Measurements from ENCODE around the gene TMEM256.

The TMEM256 gene

DNA sequence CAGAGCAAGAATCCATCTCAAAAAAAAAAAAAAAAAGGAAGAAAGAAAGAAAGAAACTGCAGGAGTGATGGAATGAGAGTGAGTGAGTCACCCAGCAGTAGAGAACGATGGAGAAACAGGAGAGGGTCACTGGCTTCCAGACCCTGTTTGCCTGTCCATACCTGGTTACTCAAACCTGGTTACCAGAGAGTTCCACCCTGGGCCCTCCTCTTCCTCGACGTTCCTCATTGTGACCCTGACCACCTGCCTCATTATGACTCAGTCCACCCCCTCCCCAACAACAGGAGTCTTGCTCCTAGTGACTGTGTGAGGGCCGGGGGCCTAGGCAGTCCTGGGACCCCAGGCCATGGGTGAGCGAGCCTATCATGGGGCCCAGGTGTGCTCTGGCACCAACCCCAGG lies 24.7 kb upstream of the TMEM256 start, which contains the start of gene SPEM3:
SPEM3 (plus strand) TSS at position 301 of the 400 bp plus-strand sequence; CDS start at position 347, 46 bp downstream.
- no peak for DNase-seq

DNA sequence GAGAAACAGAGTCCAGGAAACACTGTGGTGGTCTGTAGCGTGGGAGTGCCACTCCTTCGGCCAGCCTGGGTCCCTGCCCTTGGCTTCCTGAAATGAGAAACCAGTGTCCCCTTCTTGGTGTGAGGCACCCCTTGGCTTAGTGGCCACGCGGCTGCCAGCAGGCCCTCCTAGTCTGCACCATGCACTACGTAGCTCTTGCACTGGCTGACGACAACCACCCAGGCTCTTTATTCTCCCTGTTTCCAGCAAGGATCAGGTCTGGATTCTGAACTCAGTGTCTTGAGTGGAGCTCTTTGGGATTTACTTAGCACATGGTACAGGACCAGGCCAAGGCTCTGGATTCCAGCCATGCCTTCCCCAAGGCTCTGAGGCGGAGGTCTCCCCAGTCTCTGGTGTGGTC lies 23.7 kb upstream of the TMEM256 start:
- no peak for DNase-seq

DNA sequence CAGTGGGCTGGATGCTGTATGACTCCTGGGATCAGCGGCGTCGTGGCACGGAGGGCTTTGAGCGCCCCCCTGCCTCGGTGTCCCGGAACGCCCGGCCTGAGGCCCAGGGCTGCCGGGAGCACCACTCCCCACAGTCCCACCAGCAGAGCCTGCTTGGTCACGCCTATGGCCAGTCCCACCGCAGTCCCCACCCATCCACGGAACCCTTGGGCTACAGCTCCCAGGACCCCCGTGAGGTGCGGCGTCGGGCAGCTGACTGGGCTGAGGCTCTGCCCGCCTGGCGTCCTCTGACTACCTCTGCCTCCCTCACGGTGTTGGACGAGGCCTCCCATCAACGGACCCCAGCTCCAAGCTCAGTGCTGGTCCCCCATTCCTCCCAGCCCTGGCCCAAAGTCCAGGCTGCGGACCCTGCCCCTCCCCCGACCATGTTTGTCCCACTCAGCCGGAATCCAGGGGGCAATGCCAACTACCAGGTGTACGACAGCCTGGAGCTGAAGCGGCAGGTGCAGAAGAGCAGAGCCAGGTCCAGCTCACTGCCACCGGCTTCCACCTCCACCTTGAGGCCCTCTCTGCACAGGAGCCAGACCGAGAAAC lies 23.1 kb upstream of the TMEM256 start:
- DNase-seq = no peak

DNA sequence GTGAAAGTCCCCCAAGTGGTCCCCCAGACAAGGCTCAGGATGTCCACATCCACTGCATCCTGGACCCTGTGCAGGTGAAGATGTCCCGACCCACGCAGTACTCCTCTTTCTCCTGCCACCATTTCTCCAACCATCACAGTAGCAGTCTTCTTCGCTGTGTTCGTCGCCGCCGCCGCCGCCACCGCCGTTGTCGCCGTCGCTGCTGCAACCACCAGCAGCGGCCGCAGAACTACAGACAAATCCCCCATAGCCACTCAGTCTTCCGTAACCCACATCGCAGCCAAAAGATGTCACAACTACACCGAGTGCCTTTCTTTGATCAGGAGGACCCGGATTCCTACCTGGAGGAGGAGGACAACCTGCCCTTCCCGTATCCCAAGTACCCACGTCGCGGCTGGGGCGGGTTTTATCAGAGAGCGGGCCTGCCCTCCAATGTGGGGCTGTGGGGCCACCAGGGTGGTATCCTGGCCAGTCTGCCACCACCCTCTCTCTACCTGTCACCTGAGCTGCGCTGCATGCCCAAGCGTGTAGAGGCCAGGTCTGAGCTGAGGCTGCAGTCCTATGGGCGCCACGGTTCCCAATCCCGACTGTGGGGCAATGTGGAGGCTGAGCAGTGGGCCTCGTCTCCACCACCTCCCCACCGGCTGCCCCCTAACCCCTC lies 22.4 kb upstream of the TMEM256 start:
- no peak for DNase-seq

DNA sequence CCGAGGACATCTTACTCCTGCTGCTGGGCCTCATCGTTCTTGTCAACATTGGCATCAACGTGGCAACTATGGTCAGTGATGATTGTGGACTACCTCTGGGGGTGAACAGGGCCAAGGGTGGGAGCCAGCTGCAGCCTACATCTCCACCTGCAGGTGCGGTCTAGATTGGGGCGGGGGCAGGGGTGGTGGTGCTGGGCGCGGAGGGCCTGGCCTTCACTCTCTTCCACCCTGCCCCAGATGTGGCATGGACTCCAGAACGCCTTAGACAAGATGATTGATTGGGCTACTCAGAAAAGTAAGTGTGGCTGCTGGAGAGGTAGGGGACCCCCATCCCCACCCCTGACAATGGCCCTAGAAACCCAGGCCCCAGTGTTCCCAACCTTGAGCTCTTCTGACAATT lies 21.9 kb upstream of the TMEM256 start:
- no peak for DNase-seq

DNA sequence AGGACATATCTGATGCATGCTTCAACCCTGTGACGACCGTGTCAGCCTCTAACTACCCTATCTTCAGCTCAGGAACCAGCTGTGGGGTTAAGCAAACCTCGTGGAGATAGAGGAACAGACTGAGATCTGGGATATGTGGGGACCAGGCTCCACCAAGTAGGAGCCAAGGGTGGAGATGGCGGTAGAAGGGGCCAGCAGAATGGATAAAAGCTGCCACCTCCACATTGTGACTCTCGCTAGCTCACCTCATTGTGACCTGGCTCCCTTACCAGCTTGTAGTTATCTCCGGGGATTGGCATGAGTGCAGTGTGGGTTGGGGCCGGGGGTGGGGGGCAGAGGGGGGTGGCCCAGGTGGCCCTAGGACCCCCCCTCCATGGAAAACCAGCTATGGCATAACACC lies 21.4 kb upstream of the TMEM256 start, which contains the start of gene SPEM2:
SPEM2 (plus strand) TSS at position 301 of the 400 bp plus-strand sequence; CDS start at position 374, 73 bp downstream.
- no peak for DNase-seq

DNA sequence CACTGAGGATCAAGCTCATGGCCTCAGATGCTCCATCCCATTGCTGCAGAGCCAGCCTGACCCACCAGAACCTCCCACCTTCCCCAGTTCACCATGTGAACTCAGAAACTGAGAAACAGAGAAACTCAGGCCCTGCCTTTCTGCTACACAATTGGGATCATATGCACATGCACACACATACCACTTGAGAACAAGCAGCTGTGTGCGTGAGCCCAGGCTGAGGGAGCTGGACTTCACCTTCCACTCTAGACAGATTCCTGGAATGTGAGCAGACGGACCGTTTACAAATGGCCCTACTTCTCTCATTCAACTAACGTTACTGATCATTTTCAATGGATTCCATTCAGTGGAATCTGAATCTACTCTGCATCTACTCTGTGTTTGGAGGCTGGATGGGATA lies 19.8 kb upstream of the TMEM256 start:
- no peak for DNase-seq

DNA sequence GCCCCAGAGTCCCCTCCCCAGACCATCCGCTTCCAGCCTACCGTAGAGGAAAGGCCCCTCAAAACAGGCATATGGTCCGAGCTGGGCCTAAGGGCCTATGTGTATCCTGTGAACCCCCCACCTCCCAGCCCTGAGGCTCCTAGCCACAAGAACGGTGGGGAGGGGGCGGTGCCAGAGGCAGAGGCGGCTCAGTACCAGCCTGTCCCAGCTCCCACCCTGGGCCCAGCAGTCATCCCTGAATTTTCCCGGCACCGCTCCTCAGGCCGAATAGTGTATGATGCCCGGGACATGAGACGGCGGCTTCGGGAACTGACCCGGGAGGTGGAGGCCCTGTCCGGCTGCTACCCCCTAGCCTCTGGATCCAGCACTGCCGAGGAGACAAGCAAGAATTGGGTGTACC lies 17.3 kb upstream of the TMEM256 start:
- no peak for DNase-seq

DNA sequence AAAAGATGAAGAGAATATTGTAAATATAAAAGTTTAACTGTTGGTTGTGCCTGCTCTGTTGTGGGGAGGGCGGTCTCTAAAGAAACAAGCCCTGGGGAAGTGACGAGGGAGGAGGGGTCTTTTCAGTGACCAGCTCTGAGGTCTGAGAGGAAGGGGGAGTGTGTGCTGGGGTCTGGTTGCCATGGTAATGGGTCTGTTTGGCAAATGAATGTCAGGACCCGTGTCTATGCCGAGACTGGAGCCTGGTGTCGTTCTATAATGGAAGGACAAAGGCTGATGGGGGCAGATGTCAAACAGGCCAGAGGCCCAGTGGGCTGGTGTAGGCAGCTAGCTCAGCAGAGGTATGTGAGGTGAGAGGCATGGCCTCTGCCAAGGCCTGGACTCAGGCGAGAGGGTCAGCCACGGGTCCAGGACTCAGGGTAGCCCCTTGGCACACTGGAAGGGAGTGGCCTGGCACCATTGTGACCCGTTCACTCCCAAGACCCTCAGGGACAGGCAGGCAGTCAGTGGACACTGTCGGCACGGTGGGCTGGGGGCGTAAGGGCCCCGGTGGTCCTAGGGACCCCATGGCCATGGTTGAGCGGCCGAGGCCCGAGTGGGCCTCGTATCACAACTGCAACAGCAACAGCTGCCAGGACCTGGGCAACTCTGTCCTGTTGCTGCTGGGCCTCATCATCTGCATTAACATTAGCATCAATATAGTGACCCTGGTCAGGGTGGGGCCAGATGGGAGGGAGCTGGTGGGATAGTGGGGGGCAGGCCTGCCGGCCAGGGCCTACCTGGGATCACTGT lies 16.1 kb upstream of the TMEM256 start, which contains the start of gene SPEM1:
SPEM1 (plus strand) TSS at position 506 of the 792 bp plus-strand sequence; CDS start at position 567, 61 bp downstream.
- DNase-seq = no peak

DNA sequence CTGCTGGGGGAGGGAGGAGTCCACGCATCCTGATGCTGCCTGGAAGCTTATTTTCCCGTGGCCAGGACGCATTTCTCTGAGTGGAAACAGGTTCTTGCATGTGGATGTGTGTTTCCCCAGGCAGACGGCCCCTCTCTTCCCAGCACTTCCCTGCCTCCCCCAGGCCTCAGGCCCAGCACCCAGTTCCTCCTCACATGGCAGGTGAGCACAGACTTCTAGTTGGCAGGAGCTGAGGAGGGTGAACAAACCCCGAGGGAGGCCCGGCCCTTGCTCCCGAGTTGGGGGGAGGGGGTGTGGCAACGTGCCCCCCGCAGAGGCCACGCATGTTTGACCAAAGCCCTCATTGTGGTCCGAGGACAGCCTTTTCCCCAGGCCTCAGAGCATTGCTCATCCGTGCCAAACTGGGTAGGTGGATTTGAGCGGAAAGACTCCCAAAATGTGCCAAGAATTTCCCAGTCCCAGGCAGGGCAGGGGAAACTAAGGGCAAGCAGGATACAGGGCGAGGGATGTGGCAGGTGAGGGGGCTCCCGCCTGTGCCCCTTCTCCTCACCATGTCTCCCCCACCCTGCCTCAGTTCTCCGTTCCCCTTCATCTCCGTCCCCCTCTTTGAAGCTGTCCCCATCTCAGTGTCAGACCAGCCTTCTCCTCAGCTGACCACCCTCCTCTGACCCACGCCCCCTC lies 14.7 kb upstream of the TMEM256 start:
- no peak for DNase-seq

DNA sequence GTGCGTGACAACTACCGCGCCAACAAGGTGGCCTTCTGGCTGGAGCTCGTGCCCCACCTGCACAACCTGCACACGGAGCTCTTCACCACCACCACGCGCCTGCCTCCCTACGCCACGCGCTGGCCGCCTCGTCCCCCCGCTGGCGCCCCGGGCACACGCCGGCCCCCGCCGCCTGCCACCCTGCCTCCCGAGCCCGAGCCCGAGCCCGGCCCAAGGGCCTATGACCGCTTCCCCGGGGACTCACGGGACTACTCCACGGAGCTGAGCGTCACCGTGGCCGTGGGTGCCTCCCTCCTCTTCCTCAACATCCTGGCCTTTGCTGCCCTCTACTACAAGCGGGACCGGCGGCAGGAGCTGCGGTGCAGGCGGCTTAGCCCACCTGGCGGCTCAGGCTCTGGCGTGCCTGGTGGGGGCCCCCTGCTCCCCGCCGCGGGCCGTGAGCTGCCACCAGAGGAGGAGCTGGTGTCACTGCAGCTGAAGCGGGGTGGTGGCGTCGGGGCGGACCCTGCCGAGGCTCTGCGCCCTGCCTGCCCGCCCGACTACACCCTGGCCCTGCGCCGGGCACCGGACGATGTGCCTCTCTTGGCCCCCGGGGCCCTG lies 13.3 kb upstream of the TMEM256 start:
- no peak for DNase-seq

DNA sequence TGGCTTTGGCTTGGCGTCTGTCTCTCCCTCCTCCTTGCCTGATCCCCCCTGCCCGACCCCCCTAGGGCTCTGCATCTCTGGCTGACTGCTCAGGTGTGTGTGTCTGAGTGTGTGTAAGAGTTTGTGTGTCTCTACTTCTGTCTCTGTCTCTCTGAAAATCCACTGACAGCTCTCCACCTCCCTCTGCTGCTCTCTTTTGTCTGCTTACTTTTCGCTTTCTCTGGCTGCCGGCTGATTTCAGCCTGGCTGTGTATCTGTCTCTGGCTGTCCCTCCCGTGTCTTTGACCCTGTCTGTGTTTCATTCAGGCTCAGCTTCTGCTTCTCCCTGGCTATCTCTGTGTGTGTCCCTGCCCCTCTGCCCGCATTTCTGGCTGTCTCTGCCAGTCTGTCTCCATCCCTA lies 12.4 kb upstream of the TMEM256 start:
- no peak for DNase-seq

DNA sequence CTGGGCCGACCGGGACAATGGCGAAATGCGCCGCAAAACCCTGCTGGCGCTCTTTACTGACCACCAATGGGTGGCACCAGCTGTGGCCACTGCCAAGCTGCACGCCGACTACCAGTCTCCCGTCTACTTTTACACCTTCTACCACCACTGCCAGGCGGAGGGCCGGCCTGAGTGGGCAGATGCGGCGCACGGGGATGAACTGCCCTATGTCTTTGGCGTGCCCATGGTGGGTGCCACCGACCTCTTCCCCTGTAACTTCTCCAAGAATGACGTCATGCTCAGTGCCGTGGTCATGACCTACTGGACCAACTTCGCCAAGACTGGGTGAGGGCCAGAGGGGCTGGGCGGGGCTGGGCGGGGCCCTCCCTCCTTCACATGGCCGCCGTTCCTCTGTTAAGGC lies 11.9 kb upstream of the TMEM256 start:
- DNase-seq = no peak

DNA sequence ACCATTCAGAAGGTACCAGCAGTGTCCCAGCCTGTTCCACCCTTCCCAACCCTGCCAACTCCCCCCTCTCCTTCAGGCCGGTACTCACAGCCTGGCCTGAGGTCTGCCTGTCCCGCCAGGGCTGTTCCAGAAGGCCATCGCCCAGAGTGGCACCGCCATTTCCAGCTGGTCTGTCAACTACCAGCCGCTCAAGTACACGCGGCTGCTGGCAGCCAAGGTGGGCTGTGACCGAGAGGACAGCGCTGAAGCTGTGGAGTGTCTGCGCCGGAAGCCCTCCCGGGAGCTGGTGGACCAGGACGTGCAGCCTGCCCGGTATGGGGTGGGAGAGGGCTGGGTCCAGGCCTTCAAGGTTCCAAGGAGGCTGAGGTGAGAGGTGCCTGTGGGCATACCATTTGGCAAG lies 10.9 kb upstream of the TMEM256 start:
- DNase-seq = no peak

DNA sequence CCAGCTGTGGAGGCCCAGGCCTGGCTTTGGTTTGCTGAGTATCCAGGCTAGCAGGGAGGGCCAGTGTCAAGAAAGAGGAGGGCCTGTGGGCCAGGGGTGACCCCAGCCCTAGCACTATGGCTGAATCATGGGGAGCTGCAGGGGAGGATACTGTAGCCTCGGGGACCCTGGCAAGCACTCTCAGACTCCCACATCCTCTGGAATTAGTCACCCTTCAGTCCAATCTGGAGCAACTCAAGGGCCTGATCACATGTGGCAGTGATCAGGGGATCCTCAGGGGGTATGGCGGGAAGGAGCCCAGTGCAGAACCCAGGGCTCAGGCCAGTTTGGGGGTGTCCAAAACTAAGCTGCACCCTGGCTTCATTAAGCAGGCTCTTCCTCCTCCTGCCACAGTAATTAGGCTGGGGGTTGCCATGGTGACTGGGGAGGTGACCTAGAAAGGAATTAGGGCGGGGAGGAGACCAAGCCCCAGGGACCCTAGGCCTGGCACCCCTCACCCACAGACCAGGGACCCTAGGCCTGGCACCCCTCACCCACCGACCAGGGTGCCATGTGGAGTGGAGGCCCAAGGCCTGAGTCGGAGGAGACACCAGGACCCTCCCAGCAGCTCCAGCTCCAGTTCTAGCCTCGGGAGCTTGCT lies 9.6 kb upstream of the TMEM256 start:
- no peak for DNase-seq

DNA sequence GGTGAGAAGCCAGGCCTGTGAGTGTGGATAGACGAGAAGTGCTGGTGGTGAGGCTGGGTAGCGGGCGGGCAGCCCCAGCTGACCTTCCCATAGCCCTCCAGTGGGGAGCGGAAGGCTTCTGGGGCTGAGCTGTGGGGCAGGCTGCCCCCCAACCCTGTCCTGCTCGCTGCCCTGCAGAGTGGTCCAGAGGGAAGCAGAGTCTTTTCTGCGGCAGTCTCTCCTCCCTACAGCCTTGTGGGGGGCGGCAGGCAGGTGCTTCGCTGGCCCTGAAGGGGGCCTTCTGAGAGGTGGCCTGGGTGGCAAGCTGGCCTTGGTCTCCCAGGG lies 7.5 kb upstream of the TMEM256 start:
- no peak for DNase-seq

DNA sequence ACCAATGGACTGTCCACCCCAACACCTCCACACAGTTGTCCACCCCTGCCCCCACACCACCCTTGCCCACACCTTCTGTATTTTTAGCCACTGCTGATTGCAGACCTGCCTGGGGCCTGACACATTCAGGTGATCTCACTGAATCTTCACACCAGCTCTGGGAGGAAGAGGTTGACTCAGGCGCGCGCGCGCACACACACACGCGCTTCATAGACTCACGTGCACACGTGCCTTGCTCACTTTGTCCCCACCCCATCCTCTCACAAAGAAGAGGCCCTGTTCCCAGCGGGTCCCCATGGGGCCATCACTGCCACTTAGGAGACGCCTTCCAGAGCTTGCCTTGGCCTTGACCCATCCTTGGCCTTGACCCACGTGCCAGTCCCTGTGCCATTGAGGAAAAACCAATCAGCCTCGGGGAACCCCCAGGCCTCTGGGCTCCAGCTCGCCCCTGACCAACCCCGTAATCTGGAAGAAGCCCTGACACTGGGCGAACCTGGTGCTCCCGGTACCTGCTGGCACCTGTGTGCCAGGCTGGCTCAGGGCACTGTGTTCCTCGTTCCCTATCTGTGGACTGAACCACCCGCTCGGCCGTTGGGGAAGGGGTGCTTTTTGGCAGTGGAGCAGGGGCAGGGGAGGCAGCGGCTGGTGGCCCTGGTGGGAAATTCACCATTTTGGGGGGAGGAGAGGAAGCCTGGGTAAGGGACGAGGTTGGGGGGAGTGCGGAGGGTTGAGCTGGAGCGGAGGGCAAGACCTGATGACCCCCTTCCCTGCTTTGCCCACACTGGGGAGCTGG lies 6.9 kb upstream of the TMEM256 start:
- no peak for DNase-seq

DNA sequence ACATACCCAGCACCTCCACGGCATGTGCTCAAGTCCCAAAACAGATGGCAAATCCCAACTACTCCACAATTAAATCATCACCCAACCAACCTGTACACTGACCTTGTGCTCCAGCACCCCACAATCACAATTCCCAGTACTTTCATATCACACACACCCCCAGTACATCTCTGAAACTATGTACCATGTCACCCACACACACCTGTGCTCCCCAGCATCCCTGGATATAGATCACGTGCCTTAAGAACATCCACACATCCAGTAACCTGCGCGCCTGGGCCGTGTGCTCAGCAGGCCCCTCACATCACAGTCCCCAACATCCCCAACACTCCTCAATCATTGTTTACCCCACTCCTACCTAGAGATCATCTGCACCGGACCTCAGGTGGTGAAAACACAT lies 5.8 kb upstream of the TMEM256 start:
- no peak for DNase-seq

DNA sequence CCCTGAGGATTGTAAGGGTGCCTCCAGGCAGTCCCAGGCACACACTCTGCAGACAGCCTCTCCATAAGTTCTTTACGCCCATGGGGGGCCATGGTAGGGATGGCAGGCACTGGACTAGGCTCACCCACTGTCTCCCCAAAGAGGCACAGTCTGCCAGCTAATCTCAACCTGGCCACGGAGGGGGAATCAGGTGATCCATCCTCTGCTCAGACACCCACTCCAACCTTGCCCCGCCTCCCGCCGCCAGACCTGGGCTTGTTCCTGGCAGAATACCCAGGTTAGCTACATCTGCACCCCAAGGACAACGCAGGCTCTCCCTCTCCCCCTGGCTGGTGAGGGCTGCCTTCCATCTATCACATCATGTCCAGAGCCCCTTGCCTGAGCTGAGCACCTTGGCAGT lies 5.0 kb upstream of the TMEM256 start:
- no peak for DNase-seq

DNA sequence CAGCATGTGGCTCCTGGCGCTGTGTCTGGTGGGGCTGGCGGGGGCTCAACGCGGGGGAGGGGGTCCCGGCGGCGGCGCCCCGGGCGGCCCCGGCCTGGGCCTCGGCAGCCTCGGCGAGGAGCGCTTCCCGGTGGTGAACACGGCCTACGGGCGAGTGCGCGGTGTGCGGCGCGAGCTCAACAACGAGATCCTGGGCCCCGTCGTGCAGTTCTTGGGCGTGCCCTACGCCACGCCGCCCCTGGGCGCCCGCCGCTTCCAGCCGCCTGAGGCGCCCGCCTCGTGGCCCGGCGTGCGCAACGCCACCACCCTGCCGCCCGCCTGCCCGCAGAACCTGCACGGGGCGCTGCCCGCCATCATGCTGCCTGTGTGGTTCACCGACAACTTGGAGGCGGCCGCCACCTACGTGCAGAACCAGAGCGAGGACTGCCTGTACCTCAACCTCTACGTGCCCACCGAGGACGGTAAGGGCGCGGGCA lies 4.4 kb upstream of the TMEM256 start:
- no peak for DNase-seq

DNA sequence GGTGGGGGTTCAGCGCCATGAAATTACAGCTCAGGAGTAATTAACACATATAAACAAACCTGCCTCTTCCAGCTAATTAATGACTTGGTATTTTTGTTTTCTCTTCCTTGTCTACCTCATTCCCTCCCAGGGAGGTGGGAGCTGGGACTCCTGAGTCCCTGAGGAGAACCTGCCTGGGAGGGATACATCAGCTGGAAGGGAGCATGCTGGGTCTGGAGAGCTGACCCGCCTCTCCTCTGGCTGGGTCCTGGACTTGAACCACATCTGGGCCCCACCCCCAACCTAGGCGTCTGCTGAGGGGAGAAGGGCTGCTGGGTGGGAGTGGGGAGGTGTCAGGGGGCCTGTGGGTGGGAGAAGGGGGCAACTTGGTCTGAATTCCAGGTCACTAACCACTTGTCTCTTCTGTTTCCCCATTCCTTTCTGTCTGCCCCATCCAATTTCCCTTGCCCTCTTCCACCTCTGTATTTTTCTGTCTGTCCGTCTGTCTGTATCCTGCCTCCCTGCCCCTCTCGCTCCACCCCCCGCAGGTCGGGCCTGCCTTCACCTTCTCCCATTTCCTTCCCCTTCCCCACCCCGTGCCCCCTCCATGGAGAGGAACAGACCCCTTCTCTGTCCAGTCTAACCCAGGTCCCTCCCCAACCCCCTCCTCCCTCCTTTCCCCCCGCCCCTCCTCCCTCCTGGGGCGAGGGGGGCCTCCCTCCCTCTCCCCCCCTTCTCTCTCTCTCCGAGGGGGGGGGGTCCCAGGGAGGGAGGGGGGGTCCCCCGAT lies 3.8 kb upstream of the TMEM256 start, which contains the start of gene NLGN2:
NLGN2 (plus strand) TSS at position 361 of the 767 bp plus-strand sequence. CDS start 411 bp downstream, outside the sequence.
- DNase-seq = no peak
